Pulmonary artery endothelial cell (primary cell): Measurements from ENCODE around the gene MLLT6. TPM values are rescaled to one million over a fixed set of nuclear protein-coding genes. Genes with fewer than 3 reads are reported as not detected.

Source experiments
- DNase-seq: peaks from one replicate; pipeline ENCODE4 v3.0.0-alpha.2; 2011; ENCODE audit warnings: low read depth, low spot score
- total RNA-seq: library from RNA; depleted of rRNA; stranded (reverse); fragments of >200 nt; gene quantifications from 2 replicates; pipeline ENCODE4 v1.2.3, GENCODE V29; 2014

Gene MLLT6
- total RNA-seq, 1 donor from 2014 or later: 26.8 TPM

- DNase-seq: no peak
Observed at GRCh38 chr17:38761612-38762011, 56.5 kb downstream of the MLLT6 start.

DNA sequence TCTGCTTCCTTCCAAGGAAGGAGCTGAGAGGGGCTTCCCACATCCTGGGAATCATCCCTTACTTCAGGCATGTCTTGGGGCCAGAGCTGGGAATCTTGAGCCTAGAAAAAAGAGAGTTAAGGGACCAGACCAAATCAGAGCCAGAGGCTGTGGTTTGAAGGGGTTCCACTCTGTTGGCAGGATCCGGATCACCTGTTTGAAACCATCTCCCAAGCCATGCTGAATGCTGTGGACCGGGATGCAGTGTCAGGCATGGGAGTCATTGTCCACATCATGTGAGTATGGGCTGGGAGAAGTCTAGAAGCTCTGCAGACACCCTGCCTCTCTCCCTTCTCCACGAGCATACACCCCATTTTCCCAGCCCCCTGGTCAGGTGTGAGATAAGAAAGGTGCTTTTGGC is 57.2 kb downstream of the MLLT6 start:
- no peak for DNase-seq

DNA sequence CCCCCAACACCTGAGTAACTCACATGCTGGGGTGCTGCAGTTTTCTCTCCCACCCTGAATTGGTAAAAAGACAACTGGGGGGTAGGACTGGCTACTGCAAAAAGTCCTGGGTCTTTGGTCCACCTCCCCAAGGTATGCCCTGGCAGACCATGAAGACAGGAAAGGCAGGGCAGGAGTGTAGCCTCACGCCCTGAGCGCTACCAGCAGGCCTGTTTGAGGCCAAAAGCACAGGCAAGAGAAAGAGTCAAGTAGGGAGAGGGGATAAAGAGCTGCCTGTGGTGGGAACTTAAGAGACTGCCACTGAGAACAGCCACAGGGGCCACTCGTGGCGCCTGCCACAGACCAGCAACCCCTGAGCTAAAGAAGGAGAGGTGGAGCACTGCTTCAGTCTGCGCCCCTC is 61.3 kb downstream of the MLLT6 start:
- no peak for DNase-seq

- no peak for DNase-seq
Observed at GRCh38 chr17:38768417-38768816, 63.3 kb downstream of the MLLT6 start.

- no peak for DNase-seq
Observed at GRCh38 chr17:38773258-38773657, 68.2 kb downstream of the MLLT6 start.

- DNase-seq: no peak
Observed at GRCh38 chr17:38777641-38778250, 72.7 kb downstream of the MLLT6 start.

Other genes with a start within 250 kb of the MLLT6 start
- gene SRCIN1, start 99.3 kb upstream of the MLLT6 start, total RNA-seq: 0.07 and 0.20 TPM in 2 replicates
- gene EPOP, start 30.3 kb upstream of the MLLT6 start, total RNA-seq: 2.6 and 4.2 TPM in 2 replicates
- gene CISD3, start 25.1 kb downstream of the MLLT6 start, total RNA-seq: 5.7 and 7.0 TPM in 2 replicates
- 6.4 and 6.9 TPM in 2 replicates for gene PCGF2, start 43.1 kb downstream of the MLLT6 start, total RNA-seq
- 367 and 404 TPM in 2 replicates for gene PSMB3, start 47.5 kb downstream of the MLLT6 start, total RNA-seq
- 37.3 and 64.8 TPM in 2 replicates for gene PIP4K2B, start 94.3 kb downstream of the MLLT6 start, total RNA-seq
- gene CWC25, start 120.0 kb downstream of the MLLT6 start, total RNA-seq: 11.3 and 14.4 TPM in 2 replicates
- gene RPL23, start 148.4 kb downstream of the MLLT6 start, total RNA-seq: 1,269 and 1,824 TPM in 2 replicates
- gene LASP1, start 164.8 kb downstream of the MLLT6 start, total RNA-seq: 101 and 109 TPM in 2 replicates